HFFc6 (cell line): ENCODE results near the gene SOX11. TPM values are rescaled to one million over a fixed set of nuclear protein-coding genes. Genes with fewer than 3 reads are reported as not detected.

ENCODE experiments used
- DNase-seq: peaks from one replicate; pipeline ENCODE4 v3.0.0-alpha.2; 2018
- H3K27ac Mint-ChIP-seq: 2 replicates; pipeline ENCODE4 v1.8.0; 2020; ENCODE audit warnings: mild to moderate bottlenecking, mixed read lengths
- H3K27me3 Mint-ChIP-seq: 2 replicates; pipeline ENCODE4 v1.8.0; 2021; ENCODE audit warnings: mild to moderate bottlenecking, moderate library complexity, mixed read lengths; ENCODE audit not compliant: insufficient read depth
- H3K36me3 Mint-ChIP-seq: 2 replicates; pipeline ENCODE4 v1.8.0; 2021; ENCODE audit warnings: low read depth, mixed read lengths
- H3K4me1 Mint-ChIP-seq: 2 replicates; pipeline ENCODE4 v1.8.0; 2020; ENCODE audit warnings: low read depth, mixed read lengths
- H3K4me3 Mint-ChIP-seq: 2 replicates; pipeline ENCODE4 v1.8.0; 2020; ENCODE audit warnings: mild to moderate bottlenecking, moderate library complexity, mixed read lengths
- H3K9me3 Mint-ChIP-seq: 2 replicates; pipeline ENCODE4 v1.8.0; 2020; ENCODE audit warnings: mild to moderate bottlenecking, mixed read lengths
- total RNA-seq, 6 experiments: library from RNA; stranded (reverse); fragmentation: NEBNext Ultra II Directional; extraction: Animal tissue kit (Norgen Biotek cat#: 25700); gene quantifications; 2 replicates in 1 of 6; 3 replicates in 5 of 6; pipeline ENCODE4 v1.2.3, GENCODE V29; 2021
- TF ChIP-seq, protein P1 (sequence below): fragments of 200-600 bp; sonication (generic); IDR thresholded peaks from 2 replicates; pipeline ENCODE4 v1.5.0; 2021; ENCODE audit warnings: antibody characterized with exemption, mild to moderate bottlenecking

SOX11 gene
- total RNA-seq, 6 experiments from 2014 or later: not detected

DNA sequence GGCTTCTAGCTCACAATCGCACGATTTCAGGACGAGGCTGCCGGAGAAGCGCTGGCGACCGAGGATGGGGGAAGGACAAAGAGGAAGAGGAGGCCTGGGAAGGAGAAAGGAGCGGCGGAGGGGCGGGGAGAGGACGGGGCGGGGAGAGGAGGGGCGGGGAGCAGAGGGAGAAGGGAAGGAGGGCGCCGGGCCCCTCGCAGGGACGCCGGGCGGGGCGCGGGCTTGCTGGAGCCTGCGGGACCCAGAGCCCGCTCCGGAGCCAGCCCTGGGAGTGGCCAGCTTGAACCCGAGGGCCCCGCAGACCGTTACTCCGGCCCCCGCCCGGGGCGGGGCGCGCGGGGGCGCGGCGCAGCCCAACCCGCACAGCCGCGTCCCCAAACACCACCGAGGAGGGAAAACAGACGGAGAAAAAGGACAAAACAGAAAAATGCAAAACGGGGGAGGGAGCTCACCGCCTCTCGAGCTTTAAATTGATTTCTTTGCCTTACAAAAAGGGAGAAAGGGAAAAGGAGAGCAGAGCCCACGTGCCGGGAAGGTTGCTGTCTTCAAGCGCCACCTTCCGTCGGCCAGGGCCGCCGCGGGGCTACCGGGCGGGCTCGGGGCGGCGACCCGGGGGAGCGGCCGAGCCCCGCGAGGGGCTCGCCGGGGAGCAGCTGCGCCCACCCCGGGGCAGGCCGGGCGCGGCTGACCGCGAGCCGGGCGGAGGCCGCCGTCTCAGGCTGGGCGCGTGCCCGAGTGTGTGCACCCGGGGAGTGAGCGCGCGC lies 781 bp upstream of the SOX11 start:
- no peak for DNase-seq
- TF ChIP-seq, protein P1, sequence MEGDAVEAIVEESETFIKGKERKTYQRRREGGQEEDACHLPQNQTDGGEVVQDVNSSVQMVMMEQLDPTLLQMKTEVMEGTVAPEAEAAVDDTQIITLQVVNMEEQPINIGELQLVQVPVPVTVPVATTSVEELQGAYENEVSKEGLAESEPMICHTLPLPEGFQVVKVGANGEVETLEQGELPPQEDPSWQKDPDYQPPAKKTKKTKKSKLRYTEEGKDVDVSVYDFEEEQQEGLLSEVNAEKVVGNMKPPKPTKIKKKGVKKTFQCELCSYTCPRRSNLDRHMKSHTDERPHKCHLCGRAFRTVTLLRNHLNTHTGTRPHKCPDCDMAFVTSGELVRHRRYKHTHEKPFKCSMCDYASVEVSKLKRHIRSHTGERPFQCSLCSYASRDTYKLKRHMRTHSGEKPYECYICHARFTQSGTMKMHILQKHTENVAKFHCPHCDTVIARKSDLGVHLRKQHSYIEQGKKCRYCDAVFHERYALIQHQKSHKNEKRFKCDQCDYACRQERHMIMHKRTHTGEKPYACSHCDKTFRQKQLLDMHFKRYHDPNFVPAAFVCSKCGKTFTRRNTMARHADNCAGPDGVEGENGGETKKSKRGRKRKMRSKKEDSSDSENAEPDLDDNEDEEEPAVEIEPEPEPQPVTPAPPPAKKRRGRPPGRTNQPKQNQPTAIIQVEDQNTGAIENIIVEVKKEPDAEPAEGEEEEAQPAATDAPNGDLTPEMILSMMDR: no peak
- Mint-ChIP-seq H3K9me3 (peaks cover 26% of the 10 kb centered on the region), H3K27ac (no peak overlapping the region), H3K27me3 (peaks cover 4% of the 10 kb centered on the region), H3K4me3 (no peak overlapping the region), H3K4me1 (no peaks in the 10 kb centered on the region), H3K36me3 (peaks cover 5% of the 10 kb centered on the region; the same call in 1 of the 2 replicates)

DNA sequence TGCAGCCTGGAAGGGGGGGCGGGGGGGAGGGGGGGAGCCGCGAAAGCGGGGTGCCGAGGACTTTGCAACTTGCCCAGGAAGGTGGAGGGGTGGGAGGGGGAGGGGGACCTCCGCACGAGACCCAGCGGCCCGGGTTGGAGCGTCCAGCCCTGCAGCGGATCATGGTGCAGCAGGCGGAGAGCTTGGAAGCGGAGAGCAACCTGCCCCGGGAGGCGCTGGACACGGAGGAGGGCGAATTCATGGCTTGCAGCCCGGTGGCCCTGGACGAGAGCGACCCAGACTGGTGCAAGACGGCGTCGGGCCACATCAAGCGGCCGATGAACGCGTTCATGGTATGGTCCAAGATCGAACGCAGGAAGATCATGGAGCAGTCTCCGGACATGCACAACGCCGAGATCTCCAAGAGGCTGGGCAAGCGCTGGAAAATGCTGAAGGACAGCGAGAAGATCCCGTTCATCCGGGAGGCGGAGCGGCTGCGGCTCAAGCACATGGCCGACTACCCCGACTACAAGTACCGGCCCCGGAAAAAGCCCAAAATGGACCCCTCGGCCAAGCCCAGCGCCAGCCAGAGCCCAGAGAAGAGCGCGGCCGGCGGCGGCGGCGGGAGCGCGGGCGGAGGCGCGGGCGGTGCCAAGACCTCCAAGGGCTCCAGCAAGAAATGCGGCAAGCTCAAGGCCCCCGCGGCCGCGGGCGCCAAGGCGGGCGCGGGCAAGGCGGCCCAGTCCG lies 540 bp downstream of the SOX11 start:
- no peak overlapping the region for H3K4me3 Mint-ChIP-seq
- DNase-seq: no peak

DNA sequence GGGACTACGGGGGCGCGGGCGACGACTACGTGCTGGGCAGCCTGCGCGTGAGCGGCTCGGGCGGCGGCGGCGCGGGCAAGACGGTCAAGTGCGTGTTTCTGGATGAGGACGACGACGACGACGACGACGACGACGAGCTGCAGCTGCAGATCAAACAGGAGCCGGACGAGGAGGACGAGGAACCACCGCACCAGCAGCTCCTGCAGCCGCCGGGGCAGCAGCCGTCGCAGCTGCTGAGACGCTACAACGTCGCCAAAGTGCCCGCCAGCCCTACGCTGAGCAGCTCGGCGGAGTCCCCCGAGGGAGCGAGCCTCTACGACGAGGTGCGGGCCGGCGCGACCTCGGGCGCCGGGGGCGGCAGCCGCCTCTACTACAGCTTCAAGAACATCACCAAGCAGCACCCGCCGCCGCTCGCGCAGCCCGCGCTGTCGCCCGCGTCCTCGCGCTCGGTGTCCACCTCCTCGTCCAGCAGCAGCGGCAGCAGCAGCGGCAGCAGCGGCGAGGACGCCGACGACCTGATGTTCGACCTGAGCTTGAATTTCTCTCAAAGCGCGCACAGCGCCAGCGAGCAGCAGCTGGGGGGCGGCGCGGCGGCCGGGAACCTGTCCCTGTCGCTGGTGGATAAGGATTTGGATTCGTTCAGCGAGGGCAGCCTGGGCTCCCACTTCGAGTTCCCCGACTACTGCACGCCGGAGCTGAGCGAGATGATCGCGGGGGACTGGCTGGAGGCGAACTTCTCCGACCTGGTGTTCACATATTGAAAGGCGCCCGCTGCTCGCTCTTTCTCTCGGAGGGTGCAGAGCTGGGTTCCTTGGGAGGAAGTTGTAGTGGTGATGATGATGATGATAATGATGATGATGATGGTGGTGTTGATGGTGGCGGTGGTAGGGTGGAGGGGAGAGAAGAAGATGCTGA lies 1.4 kb downstream of the SOX11 start:
- no peak for DNase-seq
- Mint-ChIP-seq H3K27me3 (peaks cover 3% of the 10 kb centered on the region), H3K4me3 (no peak overlapping the region), H3K27ac (no peak overlapping the region), H3K9me3 (peaks cover 32% of the 10 kb centered on the region), H3K36me3 (peaks cover 5% of the 10 kb centered on the region; the same call in 1 of the 2 replicates), H3K4me1 (no peaks in the 10 kb centered on the region)
- TF ChIP-seq, protein P1: no peak

More for the DNA sequence above, 540 bp downstream of the SOX11 start:
- Mint-ChIP-seq H3K9me3 (peaks cover 29% of the 10 kb centered on the region), H3K27ac (no peak overlapping the region), H3K36me3 (peaks cover 5% of the 10 kb centered on the region; the same call in 1 of the 2 replicates), H3K4me1 (no peaks in the 10 kb centered on the region), H3K27me3 (peaks cover 4% of the 10 kb centered on the region)
- TF ChIP-seq, protein P1: no peak

DNA sequence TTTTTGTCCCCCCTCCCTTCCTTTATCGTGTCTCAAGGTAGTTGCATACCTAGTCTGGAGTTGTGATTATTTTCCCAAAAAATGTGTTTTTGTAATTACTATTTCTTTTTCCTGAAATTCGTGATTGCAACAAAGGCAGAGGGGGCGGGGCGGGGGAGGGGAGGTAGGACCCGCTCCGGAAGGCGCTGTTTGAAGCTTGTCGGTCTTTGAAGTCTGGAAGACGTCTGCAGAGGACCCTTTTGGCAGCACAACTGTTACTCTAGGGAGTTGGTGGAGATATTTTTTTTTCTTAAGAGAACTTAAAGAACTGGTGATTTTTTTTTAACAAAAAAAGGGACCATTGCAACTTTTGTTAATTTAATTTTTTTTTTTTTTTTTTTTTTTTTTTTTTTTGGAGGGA lies 2.1 kb downstream of the SOX11 start:
- Mint-ChIP-seq H3K36me3 (peaks cover 5% of the 10 kb centered on the region; the same call in 1 of the 2 replicates), H3K4me1 (no peaks in the 10 kb centered on the region), H3K27ac (no peak overlapping the region), H3K4me3 (no peak overlapping the region), H3K27me3 (peaks cover 2% of the 10 kb centered on the region), H3K9me3 (peaks cover 32% of the 10 kb centered on the region)
- no peak for DNase-seq
- TF ChIP-seq, protein P1: no peak

DNA sequence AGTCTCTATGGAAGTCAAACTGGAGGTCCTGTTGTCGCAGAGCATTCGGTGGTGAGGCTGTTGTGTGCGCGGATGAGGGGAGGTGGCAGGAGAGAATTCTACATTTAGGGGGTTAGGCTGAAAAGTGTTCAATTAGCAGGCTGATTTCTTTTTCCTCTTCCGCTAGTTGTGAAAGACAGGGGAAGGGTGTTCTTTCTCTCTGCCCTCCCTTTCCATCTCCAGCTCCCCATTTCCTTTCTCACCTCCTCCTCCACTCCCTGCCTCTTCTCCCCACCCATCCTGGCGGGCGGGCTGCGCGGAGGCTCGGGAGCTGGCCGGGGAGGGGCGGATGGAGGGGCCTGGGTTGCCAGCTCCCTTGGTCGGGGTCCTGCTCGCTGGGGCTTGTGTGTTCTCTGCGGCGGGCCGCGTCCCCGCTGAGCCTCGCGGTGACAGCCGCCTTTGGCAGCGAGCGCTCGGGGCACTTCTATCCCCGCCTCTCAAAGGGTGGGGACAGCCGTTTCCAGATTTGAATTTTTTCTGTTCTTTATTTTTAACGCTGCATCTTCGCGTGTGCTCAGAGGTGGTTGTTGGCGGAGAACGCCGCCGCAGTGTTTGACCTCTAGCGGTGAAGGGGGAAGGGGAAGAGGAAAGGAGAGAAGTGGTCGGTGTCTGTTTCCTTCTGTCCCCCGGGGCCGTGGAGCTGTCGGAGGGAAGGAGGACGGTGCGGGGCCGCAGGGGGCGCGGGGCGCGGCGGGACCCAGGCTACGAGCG lies 3.6 kb downstream of the SOX11 start:
- Mint-ChIP-seq H3K4me1 (no peaks in the 10 kb centered on the region), H3K27ac (no peak overlapping the region), H3K36me3 (peaks cover under 1% of the 10 kb centered on the region; the same call in 1 of the 2 replicates), H3K27me3 (peaks cover 2% of the 10 kb centered on the region), H3K9me3 (peaks cover 31% of the 10 kb centered on the region), H3K4me3 (no peak overlapping the region)
- TF ChIP-seq, protein P1: no peak
- DNase-seq: no peak
